SK-N-SH (cell line): ENCODE results near the gene LTBP2. TPM values are rescaled to one million over a fixed set of nuclear protein-coding genes. Genes with fewer than 3 reads are reported as not detected.

Experiments used
- CTCF ChIA-PET: fragments of 300-600, 350-600 bp; formaldehyde crosslinking; extraction: SDS; loops from one replicate; lab custom pipeline; 2021; lab: Yijun Ruan, JAX
- POLR2A ChIA-PET: fragments of 350-600 bp; sonication (Branson Sonifier 250); formaldehyde crosslinking; extraction: SDS; loops from one replicate; lab custom pipeline; 2020; ENCODE audit warnings: antibody characterized with exemption, inconsistent platforms; lab: Yijun Ruan, JAX
- DNase-seq: peaks from one replicate; pipeline ENCODE4 v3.0.0; 2012
- H2AFZ ChIP-seq: fragments of 200-600 bp; sonication (generic); 2 replicates; pipeline ENCODE4 v1.8.1; 2016; ENCODE audit warnings: antibody characterized with exemption, mild to moderate bottlenecking, low read depth
- H3F3A ChIP-seq: fragments of 200-600 bp; sonication (generic); replicated peaks from 2 replicates; pipeline ENCODE3; 2016; ENCODE audit warnings: antibody characterized with exemption, mild to moderate bottlenecking; ENCODE audit not compliant: insufficient read depth
- H3K27ac ChIP-seq, 2 experiments: fragments of 200-500 bp in 1 of 2; fragments of 200-600 bp in 1 of 2; sonication (Bioruptor generic) in 1 of 2; sonication (generic), shearing (Covaris generic) in 1 of 2; 2 replicates each; pipeline versions ENCODE4 v1.5.1 to v1.6.1; 2014 to 2016; ENCODE audit warnings: low read depth in 2 of 2, inconsistent platforms in 1 of 2, low read length in 1 of 2, mild to moderate bottlenecking in 1 of 2, mixed read lengths in 1 of 2
- H3K27me3 ChIP-seq: fragments of 200-600 bp; sonication (generic), shearing (Covaris generic); 2 replicates; pipeline ENCODE4 v1.6.1; 2016; ENCODE audit warnings: mixed run types; ENCODE audit not compliant: insufficient read depth
- H3K36me3 ChIP-seq, 2 experiments: fragments of 200-500 bp in 1 of 2; fragments of 200-600 bp in 1 of 2; sonication (Bioruptor generic) in 1 of 2; sonication (generic) in 1 of 2; replicated peaks in 1 of 2; 2 replicates each; pipeline versions ENCODE3 to v1.5.1; 2014 to 2016; ENCODE audit warnings: low read length in 1 of 2, mild to moderate bottlenecking in 1 of 2; ENCODE audit not compliant: insufficient read depth in 2 of 2, control insufficient read depth in 1 of 2
- H3K4me1 ChIP-seq, 2 experiments: fragments of 200-500 bp in 1 of 2; fragments of 200-600 bp in 1 of 2; sonication (Bioruptor generic) in 1 of 2; sonication (generic), shearing (Covaris generic) in 1 of 2; 2 replicates each; pipeline versions ENCODE4 v1.5.1 to v1.6.1; 2014 to 2016; ENCODE audit warnings: low read depth in 1 of 2, low read length in 1 of 2, mixed run types in 1 of 2; ENCODE audit not compliant: insufficient read depth in 2 of 2, control insufficient read depth in 1 of 2
- H3K4me2 ChIP-seq: fragments of 200-600 bp; sonication (generic), shearing (Covaris generic); 2 replicates; pipeline ENCODE4 v1.6.1; 2017; ENCODE audit warnings: mixed run types
- H3K4me3 ChIP-seq, 2 experiments: fragments of 200-500 bp in 1 of 2; fragments of 200-600 bp in 1 of 2; sonication (Bioruptor generic) in 1 of 2; sonication (generic), shearing (Covaris generic) in 1 of 2; 2 replicates each; pipeline versions ENCODE4 v1.5.1 to v1.8.1; 2014 to 2016; ENCODE audit warnings: low read depth in 2 of 2, inconsistent platforms in 1 of 2, low read length in 1 of 2, mild to moderate bottlenecking in 1 of 2, mixed read lengths in 1 of 2, moderate library complexity in 1 of 2
- H3K79me2 ChIP-seq: fragments of 200-600 bp; sonication (generic); 2 replicates; pipeline ENCODE4 v1.8.1; 2017; ENCODE audit warnings: mild to moderate bottlenecking; ENCODE audit not compliant: insufficient read depth
- H3K9ac ChIP-seq: fragments of 200-600 bp; sonication (generic); 2 replicates; pipeline ENCODE4 v1.6.1; 2017; ENCODE audit warnings: mixed run types
- H3K9me2 ChIP-seq: fragments of 200-600 bp; sonication (generic); 2 replicates; pipeline ENCODE4 v1.6.1; 2017; ENCODE audit warnings: mixed run types
- H3K9me3 ChIP-seq: fragments of 200-600 bp; sonication (generic); 2 replicates; pipeline ENCODE4 v1.6.1; 2017; ENCODE audit warnings: mixed run types, mild to moderate bottlenecking, moderate library complexity
- H4K20me1 ChIP-seq: fragments of 200-600 bp; sonication (generic); 2 replicates; pipeline ENCODE4 v1.6.1; 2017; ENCODE audit warnings: mild to moderate bottlenecking, mixed run types; ENCODE audit not compliant: insufficient read depth
- EP300 ChIP-seq, 2 experiments: IDR thresholded peaks; 2 replicates each; pipeline versions ENCODE4 v1.4.0 to v1.6.1; 2012; ENCODE audit warnings: borderline replicate concordance in 1 of 2, low read depth in 1 of 2, low read length in 1 of 2
- FOXJ3 ChIP-seq: sonication (generic); formaldehyde crosslinking; IDR thresholded peaks from 2 replicates; pipeline ENCODE4 v1.5.1; 2020; ENCODE audit warnings: mild to moderate bottlenecking, missing genetic modification reagents
- IRF3 ChIP-seq: fragments of 150-350 bp; IDR thresholded peaks from 2 replicates; pipeline ENCODE4 v1.6.1; 2016; ENCODE audit warnings: mild to moderate bottlenecking, low read depth, low read length
- MEF2A ChIP-seq: IDR thresholded peaks from 2 replicates; pipeline ENCODE4 v1.4.0; 2012; ENCODE audit warnings: low read depth, borderline replicate concordance
- MXI1 ChIP-seq: IDR thresholded peaks from 2 replicates; pipeline ENCODE4 v1.6.1; 2012; ENCODE audit warnings: mild to moderate bottlenecking, low read depth, low read length, improper control_type of control experiment
- NRF1 ChIP-seq: IDR thresholded peaks from 2 replicates; pipeline ENCODE4 v1.6.1; 2012; ENCODE audit warnings: low read depth, mild to moderate bottlenecking, low read length
- PBX3 ChIP-seq: IDR thresholded peaks from 2 replicates; pipeline ENCODE4; 2012
- REST ChIP-seq: IDR thresholded peaks from 2 replicates; pipeline ENCODE4 v1.6.1; 2012; ENCODE audit warnings: mild to moderate bottlenecking, low read depth, low read length, moderate library complexity
- RFX5 ChIP-seq: IDR thresholded peaks from 2 replicates; pipeline ENCODE4 v1.6.1; 2012; ENCODE audit warnings: mild to moderate bottlenecking, improper control_type of control experiment, low read length
- WGBS: methylation state at CpG from one replicate; pipeline ENCODE4 v1.1.6; 2017; ENCODE audit warnings: low lambda C conversion rate; 5-methylcytosine and 5-hydroxymethylcytosine counted together
- polyA plus RNA-seq, 3 experiments: library from polyadenylated mRNA; depleted of rRNA; stranded (reverse); fragments of >200 nt; gene quantifications; 2 replicates each; pipeline ENCODE4 v1.2.3, GENCODE V29; 2012

Gene LTBP2
- polyA plus RNA-seq, 1 of the 3 experiments (the other 2 are of a cell fraction) = 58.8 TPM

- TF ChIP-seq PBX3 (no peak), MEF2A (no peak)
Measured at GRCh38 chr14:74546416-74546815, 65.6 kb downstream of the LTBP2 start (continued).

GRCh38 chr14:74545386-74545785 lies 66.7 kb downstream of the LTBP2 start:
- Histone ChIP-seq H3K27ac (no peak overlapping the region; a peak in 1 of 4 replicates), H3K4me3 (no peak overlapping the region), H3K36me3 (peaks cover 39 to 58% of the 10 kb centered on the region in 2 experiments), H2AFZ (no peak overlapping the region), H3K27me3 (no peaks in the 10 kb centered on the region), H3K9me3 (no peaks in the 10 kb centered on the region), H3K9me2 (no peaks in the 10 kb centered on the region), H3K4me2 (no peak overlapping the region), H3K9ac (no peak overlapping the region), H3K79me2 (peaks cover 13% of the 10 kb centered on the region; the same call in 1 of the 2 replicates), H3F3A (no peaks in the 10 kb centered on the region), H4K20me1 (peaks cover 10% of the 10 kb centered on the region; the same call in 1 of the 2 replicates), H3K4me1 (peaks cover 0 to 28% of the 10 kb centered on the region in 2 experiments; a peak in 1 of 4 replicates)
- CTCF ChIA-PET = interaction anchor here (0.9 to 3.2 kb wide), 4 partner anchors 43 to 67 kb away, joined by 3 to 8 read pairs (median 4); partner anchors contain the start of gene LTBP2
- no peak for DNase-seq
- peak in 1 of 2 experiments; percentile 31; a peak in 1 of 4 replicates for TF ChIP-seq EP300 (IDR thresholded peaks at IDR 0.05; ENCODE audit: borderline replicate concordance in 1 of 2, low read depth in 1 of 2, low read length in 1 of 2)
- TF ChIP-seq IRF3 = no peak
- POLR2A ChIA-PET = no interaction called here
- WGBS = 100% methylated on average over 2 of the region's 4 CpGs

- H3F3A ChIP-seq = no peaks in the 10 kb centered on the region
- POLR2A ChIA-PET = no interaction called here
- H2AFZ ChIP-seq = no peak overlapping the region
- no peak overlapping the region for H3K9ac ChIP-seq
- H4K20me1 ChIP-seq = peaks cover 10% of the 10 kb centered on the region; the same call in 1 of the 2 replicates
- H3K79me2 ChIP-seq = peaks cover 3% of the 10 kb centered on the region; the same call in 1 of the 2 replicates
- H3K27ac ChIP-seq = no peak overlapping the region
- peaks cover 42 to 45% of the 10 kb centered on the region in 2 experiments for H3K36me3 ChIP-seq
- no peak overlapping the region for H3K4me2 ChIP-seq
- peaks cover 0 to 14% of the 10 kb centered on the region in 2 experiments; a peak in 1 of 4 replicates for H3K4me1 ChIP-seq
- CTCF ChIA-PET = interaction anchor here (1.1 to 3.2 kb wide), 3 partner anchors 42 to 95 kb away, joined by 3 to 8 read pairs (median 4); partner anchors contain the start of gene LTBP2
- no peaks in the 10 kb centered on the region for H3K9me3 ChIP-seq
- no peaks in the 10 kb centered on the region for H3K9me2 ChIP-seq
- no peak for DNase-seq
- TF ChIP-seq REST (no peak), FOXJ3 (CRISPR knock-in tag) (no peak), NRF1 (no peak), MXI1 (no peak), RFX5 (no peak), EP300 (IDR thresholded peaks at IDR 0.05; ENCODE audit: borderline replicate concordance in 1 of 2, low read depth in 1 of 2, low read length in 1 of 2) (no peak)
- H3K4me3 ChIP-seq = no peak overlapping the region
- WGBS = 98% methylated on average over 4 of the region's 5 CpGs
- no peaks in the 10 kb centered on the region for H3K27me3 ChIP-seq
Measured at GRCh38 chr14:74543771-74544438, 68.1 kb downstream of the LTBP2 start.
